ENCODE data around the gene ACTN1. TPM values are rescaled to one million over a fixed set of nuclear protein-coding genes. Genes with fewer than 3 reads are reported as not detected.

The ACTN1 gene
- total RNA-seq, 2 donors from 2014 or later = 106 to 185 TPM

DNA sequence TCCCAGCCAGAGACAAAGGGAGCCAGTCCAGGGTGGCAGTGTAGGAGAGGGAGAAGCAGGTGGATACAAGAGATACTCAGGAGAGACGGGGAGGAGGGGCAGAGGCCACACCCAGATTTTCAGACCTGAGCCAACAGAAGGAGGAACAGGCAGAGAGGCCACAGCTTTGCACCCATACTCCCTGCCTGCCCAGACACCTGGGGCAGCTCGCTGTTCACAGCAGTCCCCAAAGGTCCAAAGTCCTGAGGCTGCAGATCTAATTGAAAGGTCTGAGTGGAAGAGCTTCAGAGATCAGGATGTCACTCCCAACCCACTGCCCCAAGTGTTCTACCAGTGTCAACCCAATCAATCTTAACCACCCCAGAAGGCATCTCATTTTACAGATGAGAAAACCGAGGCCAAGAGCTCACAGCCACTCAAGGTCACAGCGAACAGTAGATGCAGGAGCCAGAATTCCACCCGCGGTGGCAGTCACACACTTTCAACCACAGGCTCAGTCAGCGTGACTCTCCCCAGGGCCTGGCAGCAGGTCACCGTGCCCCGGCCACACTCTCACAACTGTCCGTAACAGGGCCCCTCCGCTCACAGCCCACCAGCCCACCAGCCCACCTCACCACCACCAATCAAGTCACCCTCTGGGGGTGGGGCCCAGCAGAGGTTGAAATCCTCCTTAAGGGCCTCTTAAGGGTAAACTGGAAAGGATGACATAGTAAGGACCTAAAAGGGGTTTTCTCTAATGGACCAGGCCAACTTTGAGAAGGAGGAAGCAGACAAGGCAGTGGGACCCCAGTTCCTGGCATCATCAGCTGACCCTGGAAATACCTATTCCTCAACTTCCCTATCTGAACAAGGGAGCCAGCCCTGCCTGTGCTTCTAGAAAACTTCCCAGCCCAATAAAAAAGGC, 33.3 kb downstream of the ACTN1 start:
- Histone ChIP-seq H3K9ac (ENCODE audit: low read depth in 2 of 2, low read length in 2 of 2) (peak overlapping the region; percentile 40 to 46), H3K27me3 (no peaks in the 10 kb centered on the region), H3K27ac (peak overlapping the region; percentile 81), H3K4me3 (no peak overlapping the region), H3K4me1 (peaks cover 34% of the 10 kb centered on the region), H3K9me3 (no peaks in the 10 kb centered on the region), H3K36me3 (no peaks in the 10 kb centered on the region)
- intact Hi-C loops (cut with DNase I) = no loop called here
- no peak for TF ChIP-seq CTCF (IDR thresholded peaks at IDR 0.05)
- peak; percentile 89 for DNase-seq

- intact Hi-C loops (cut with DNase I) = no loop called here
- H3K27me3 ChIP-seq = no peaks in the 10 kb centered on the region
- DNase-seq = no peak
- H3K36me3 ChIP-seq = no peaks in the 10 kb centered on the region
- H3K27ac ChIP-seq = peak overlapping the region; percentile 81
- peak overlapping the region in 1 of 2 donors; percentile 46 for H3K9ac ChIP-seq (ENCODE audit: low read depth in 2 of 2, low read length in 2 of 2)
- peaks cover 34% of the 10 kb centered on the region for H3K4me1 ChIP-seq
- TF ChIP-seq CTCF (IDR thresholded peaks at IDR 0.05) = no peak
- H3K9me3 ChIP-seq = no peaks in the 10 kb centered on the region
- no peak overlapping the region for H3K4me3 ChIP-seq
Observed at GRCh38 chr14:68945190-68945584, 33.9 kb downstream of the ACTN1 start.

DNA sequence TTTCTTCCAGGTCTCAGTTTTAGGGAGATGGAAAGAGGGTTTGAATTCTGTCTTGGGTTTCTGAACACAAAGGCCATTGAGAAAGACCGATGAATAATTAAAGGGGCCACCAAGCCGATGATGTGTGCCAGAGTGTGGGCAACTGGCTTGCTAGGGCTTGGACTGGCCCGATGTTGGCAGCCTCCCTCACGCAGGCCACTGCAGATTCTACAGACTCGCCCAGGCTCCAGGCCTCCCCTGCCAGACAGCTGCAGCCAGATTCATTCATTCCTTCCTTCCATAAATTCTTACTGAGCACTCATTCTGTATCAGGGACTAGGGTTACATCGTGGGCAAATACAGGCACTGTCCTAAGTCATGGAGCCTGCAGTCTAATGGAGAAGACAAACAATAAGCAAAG, 34.9 kb downstream of the ACTN1 start:
- no peak overlapping the region for H3K4me3 ChIP-seq
- no peak for TF ChIP-seq CTCF (IDR thresholded peaks at IDR 0.05)
- no peak for DNase-seq
- H3K27me3 ChIP-seq = no peaks in the 10 kb centered on the region
- peaks cover 43% of the 10 kb centered on the region for H3K4me1 ChIP-seq
- H3K9me3 ChIP-seq = no peaks in the 10 kb centered on the region
- peak overlapping the region in 1 of 2 donors; percentile 36 for H3K9ac ChIP-seq (ENCODE audit: low read depth in 2 of 2, low read length in 2 of 2)
- H3K27ac ChIP-seq = no peak overlapping the region
- intact Hi-C loops (cut with DNase I) = no loop called here
- H3K36me3 ChIP-seq = no peaks in the 10 kb centered on the region

DNA sequence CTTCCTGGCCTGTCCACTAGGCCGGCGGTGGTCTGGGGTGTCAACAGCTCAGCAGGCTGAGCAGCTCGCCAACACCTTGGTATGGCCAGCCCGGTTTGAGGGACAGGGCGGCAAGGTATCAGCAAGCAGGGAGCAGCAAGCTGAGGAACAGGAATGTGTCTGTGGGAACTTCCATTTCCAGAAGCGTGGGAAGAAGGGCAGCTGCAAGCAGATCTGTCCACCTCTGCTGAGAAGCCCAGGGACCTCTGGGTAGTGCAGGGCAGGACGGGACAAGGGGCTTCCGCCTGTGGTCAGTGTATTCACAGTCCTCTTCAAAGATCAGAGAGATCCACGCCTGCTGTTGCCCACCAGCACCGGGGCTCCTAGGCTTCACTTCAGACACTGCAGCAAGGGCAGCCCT, 36.0 kb downstream of the ACTN1 start:
- intact Hi-C loops (cut with DNase I) = no loop called here
- Histone ChIP-seq H3K36me3 (no peaks in the 10 kb centered on the region), H3K9ac (ENCODE audit: low read depth in 2 of 2, low read length in 2 of 2) (peak overlapping the region in 1 of 2 donors; percentile 19), H3K27me3 (no peaks in the 10 kb centered on the region), H3K9me3 (no peaks in the 10 kb centered on the region), H3K4me1 (peaks cover 44% of the 10 kb centered on the region), H3K27ac (no peak overlapping the region), H3K4me3 (no peak overlapping the region)
- no peak for DNase-seq
- no peak for TF ChIP-seq CTCF (IDR thresholded peaks at IDR 0.05)

DNA sequence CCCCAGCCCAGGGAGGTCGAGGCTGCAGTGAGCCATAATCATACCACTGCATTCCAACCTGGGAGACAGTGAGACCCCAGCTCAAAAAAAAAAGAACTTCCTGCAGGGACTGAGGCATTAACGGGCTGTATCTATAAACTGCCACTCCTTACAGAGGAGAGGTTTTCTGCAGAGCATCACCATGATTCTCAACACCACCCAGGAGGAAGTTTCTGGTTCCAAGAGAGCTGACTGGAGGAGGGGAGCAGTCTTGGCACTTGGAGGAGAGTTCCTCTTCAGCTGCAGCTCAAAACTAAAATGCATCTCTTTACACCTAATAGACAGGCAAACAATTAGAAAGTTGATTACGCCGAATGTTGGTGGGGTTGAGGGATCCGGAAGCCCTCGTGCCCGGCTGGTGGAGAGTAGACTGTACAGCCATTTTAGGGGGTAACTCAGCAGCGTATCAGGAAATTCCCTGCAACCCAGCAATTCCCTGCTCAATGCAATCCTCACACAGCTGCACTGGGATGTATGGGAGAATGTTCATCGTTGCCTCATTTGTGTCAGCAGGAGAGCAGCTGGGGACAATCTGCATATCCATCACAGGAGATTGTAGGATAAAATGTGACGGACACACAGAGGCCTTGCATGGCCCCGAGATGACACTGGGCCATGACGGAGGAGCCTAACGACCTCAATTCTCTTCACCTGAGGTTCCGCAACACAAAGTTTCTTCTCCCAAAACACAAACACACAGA, 36.6 kb downstream of the ACTN1 start:
- no peak for TF ChIP-seq CTCF (IDR thresholded peaks at IDR 0.05)
- intact Hi-C loops (cut with DNase I) = no loop called here
- Histone ChIP-seq H3K27ac (peak overlapping the region; percentile 35), H3K36me3 (no peaks in the 10 kb centered on the region), H3K4me3 (no peak overlapping the region), H3K9me3 (no peaks in the 10 kb centered on the region), H3K4me1 (peaks cover 43% of the 10 kb centered on the region), H3K9ac (ENCODE audit: low read depth in 2 of 2, low read length in 2 of 2) (peak overlapping the region in 1 of 2 donors; percentile 19), H3K27me3 (no peaks in the 10 kb centered on the region)
- DNase-seq = no peak
